Activated CD4-positive, alpha-beta T cell treated with anti-CD3 and anti-CD28 coated beads, Interleukin-2, amount 10 ng/mL, durations not matched to agents 24 days and 14 days (primary cell): ENCODE data around the gene IL36RN. TPM values are rescaled to one million over a fixed set of nuclear protein-coding genes. Genes with fewer than 3 reads are reported as not detected.

ENCODE experiments used
- DNase-seq: peaks from one replicate; pipeline ENCODE4 v3.0.0; 2022
- H3K27ac Mint-ChIP-seq: one replicate; pipeline ENCODE4 v1.8.0; 2022; ENCODE audit warnings: mild to moderate bottlenecking, mixed read lengths
- H3K27me3 Mint-ChIP-seq: one replicate; pipeline ENCODE4 v1.8.0; 2022; ENCODE audit warnings: mixed read lengths
- H3K36me3 Mint-ChIP-seq: one replicate; pipeline ENCODE4 v1.8.0; 2022; ENCODE audit warnings: low read depth, mild to moderate bottlenecking, mixed read lengths
- H3K4me1 Mint-ChIP-seq: one replicate; pipeline ENCODE4 v1.8.0; 2021; ENCODE audit warnings: mixed read lengths
- H3K4me3 Mint-ChIP-seq: one replicate; pipeline ENCODE4 v1.8.0; 2022; ENCODE audit warnings: mild to moderate bottlenecking, moderate library complexity, mixed read lengths
- H3K9me3 Mint-ChIP-seq: one replicate; pipeline ENCODE4 v1.8.0; 2021; ENCODE audit warnings: mixed read lengths
- intact Hi-C: fragments of 100-400 bp; cut with micrococcal nuclease; formaldehyde crosslinking; loops from one replicate; pipeline ENCODE4 v1.15.1; 2023
- total RNA-seq: library from RNA; stranded (reverse); gene quantifications from 2 replicates; pipeline ENCODE4 v1.2.3, GENCODE V29; 2022

Gene IL36RN
- total RNA-seq, 1 donor from 2014 or later = not detected

DNA sequence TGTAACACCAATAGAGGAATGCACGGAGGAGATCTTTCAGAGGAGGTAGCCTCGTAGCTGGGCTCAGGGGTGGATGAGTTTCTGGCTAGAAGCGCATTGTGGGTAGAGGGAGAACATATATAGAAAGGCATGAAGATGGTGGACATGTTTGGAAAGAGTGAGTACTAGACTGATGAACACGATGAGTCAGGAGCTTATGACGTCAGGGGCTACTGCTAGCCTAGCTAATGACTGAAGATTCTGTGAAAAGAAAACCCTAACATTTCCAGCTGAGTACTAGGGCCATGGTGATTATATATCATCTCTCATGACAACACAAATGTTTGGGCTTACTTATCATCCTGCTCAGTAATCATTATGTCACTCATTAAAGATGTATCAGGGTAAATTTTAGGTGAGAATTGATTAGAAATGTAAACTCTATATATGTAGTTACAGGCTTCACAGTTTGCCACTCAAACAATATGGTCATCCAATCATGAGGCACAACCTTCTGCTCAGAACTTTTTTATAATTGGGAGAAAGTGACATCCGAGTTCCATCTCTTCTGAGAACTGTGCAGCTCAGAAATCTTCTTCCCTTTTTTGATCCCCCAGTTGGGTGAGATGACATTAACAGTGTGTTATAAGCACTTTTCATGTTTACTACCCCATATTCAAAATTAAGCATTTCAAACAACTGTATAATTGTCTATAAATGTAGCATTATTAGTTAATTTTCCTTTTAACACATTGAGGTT lies 46.2 kb downstream of the IL36RN start:
- intact Hi-C loops = loop anchor here (2.0 kb wide), 1 partner anchor 20 kb away; no protein-coding TSS in a partner anchor
- Mint-ChIP-seq H3K36me3 (peaks cover 22% of the 10 kb centered on the region), H3K4me1 (peaks cover 45% of the 10 kb centered on the region), H3K27ac (peak overlapping the region; percentile 96), H3K27me3 (peaks cover 3% of the 10 kb centered on the region), H3K9me3 (peaks cover 36% of the 10 kb centered on the region), H3K4me3 (no peak overlapping the region)
- peak; percentile 69 for DNase-seq

DNA sequence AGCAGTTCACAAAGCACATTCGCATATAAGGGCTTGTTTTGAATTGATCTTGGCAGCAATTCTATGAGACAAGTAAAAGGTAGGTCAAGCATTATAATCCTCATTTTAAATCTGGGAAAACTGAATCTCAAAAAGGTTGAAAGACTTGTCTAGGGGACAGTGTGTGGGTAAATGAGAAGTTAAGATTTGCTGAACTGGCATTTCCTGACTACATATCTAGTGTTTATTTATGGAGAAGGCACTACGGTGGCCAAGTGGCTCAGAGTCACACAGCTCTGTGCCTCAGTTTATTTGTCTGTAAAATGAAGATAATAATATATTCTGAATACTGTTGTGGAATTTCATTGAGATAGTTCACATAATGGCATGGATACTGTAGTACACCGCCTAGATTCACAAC lies 52.1 kb downstream of the IL36RN start:
- Mint-ChIP-seq H3K36me3 (peaks cover 2% of the 10 kb centered on the region), H3K27me3 (peaks cover 3% of the 10 kb centered on the region), H3K4me3 (no peak overlapping the region), H3K9me3 (peaks cover 3% of the 10 kb centered on the region), H3K27ac (no peak overlapping the region), H3K4me1 (peaks cover 6% of the 10 kb centered on the region)
- intact Hi-C loops = no loop called here
- DNase-seq = no peak

DNA sequence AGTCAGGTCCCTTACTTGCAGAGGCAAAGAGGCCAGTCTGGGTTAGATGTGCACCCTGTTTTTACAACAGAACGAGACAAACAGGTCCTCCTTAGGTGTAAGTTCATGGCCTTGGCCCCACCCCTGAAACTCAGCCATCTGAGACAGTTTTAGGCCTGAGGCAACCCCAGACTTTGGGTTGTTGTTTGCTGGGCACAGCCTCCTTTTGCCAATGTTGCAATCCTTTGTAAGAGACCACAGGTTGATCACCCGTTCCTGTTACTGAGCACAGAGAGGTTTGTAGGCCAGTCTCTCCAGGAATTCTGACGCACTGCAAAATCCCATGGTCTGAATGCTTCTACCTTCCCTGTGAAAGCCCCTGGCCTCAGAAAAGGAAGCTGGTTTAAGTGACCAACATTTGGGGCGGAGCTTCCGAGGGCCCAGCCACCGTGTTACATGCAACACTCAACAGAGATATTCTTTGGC lies 52.9 kb downstream of the IL36RN start:
- H3K27ac Mint-ChIP-seq = no peak overlapping the region
- DNase-seq = no peak
- H3K4me3 Mint-ChIP-seq = no peak overlapping the region
- H3K27me3 Mint-ChIP-seq = peaks cover 3% of the 10 kb centered on the region
- peaks cover 2% of the 10 kb centered on the region for H3K36me3 Mint-ChIP-seq
- peaks cover 11% of the 10 kb centered on the region for H3K4me1 Mint-ChIP-seq
- peaks cover 3% of the 10 kb centered on the region for H3K9me3 Mint-ChIP-seq
- intact Hi-C loops = no loop called here

DNA sequence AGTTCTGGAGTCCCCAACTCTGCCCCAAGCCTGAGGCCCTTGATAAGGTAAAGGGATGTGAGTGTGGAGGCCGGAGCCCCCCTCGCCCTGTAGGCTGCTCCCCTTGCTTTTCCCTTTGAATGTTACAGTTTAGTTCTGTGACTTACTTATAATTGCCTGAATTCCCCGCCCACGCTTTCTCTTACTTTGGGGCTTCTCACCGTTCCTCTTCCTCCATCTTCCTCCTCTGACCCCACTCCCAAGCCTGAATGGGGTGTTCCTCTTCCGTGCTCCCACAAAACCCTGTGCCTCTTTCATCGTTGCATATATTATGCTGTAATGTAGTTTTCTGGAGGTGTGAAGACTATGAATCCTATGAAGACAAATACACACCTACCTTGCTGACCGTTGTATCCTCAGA lies 53.4 kb downstream of the IL36RN start:
- H3K27me3 Mint-ChIP-seq = peaks cover 3% of the 10 kb centered on the region
- H3K4me1 Mint-ChIP-seq = peaks cover 16% of the 10 kb centered on the region
- no peak for DNase-seq
- H3K27ac Mint-ChIP-seq = no peak overlapping the region
- H3K4me3 Mint-ChIP-seq = no peak overlapping the region
- H3K9me3 Mint-ChIP-seq = no peaks in the 10 kb centered on the region
- H3K36me3 Mint-ChIP-seq = peaks cover 2% of the 10 kb centered on the region
- intact Hi-C loops = no loop called here

DNA sequence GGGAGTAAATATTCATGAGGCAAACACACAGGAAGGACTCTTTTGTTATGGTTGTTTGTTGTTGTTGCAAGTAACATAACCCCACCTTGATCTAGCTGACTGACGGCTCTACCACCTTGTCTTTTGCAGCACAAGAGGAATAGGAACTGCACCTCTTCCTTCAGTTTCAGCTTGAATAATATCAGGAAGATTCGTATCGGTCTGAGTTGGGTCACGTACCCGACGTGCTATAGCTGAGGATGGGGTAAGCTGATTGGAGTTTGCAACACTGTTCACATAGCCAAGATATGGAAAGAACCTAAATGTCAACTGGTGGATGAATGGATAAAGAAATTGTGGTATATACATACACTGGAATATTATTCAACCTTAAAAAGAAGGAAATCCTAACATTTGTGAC lies 53.9 kb downstream of the IL36RN start:
- DNase-seq = no peak
- peaks cover 2% of the 10 kb centered on the region for H3K36me3 Mint-ChIP-seq
- peaks cover 17% of the 10 kb centered on the region for H3K4me1 Mint-ChIP-seq
- intact Hi-C loops = no loop called here
- no peak overlapping the region for H3K27ac Mint-ChIP-seq
- H3K9me3 Mint-ChIP-seq = no peaks in the 10 kb centered on the region
- H3K27me3 Mint-ChIP-seq = peaks cover 3% of the 10 kb centered on the region
- no peak overlapping the region for H3K4me3 Mint-ChIP-seq

DNA sequence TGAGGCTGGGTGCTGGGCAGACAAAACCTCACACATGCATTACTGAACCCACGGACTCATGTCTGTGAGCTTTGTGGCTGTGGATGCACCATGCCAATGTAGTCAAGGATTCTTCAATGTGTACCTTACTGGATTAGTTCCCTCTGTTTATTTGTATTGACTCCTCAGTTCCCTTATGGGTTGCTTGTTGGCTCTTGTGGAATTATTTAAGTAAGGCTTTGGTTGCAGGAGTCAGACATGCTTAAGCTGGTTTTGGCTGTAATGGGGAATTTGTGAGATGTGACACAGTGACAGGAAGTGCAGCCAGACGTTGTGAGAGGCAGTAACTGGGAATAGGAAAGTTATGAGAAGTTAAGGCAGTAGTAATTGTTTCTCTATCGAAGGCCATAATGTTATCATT lies 54.8 kb downstream of the IL36RN start:
- Mint-ChIP-seq H3K27me3 (peaks cover 3% of the 10 kb centered on the region), H3K9me3 (no peaks in the 10 kb centered on the region), H3K27ac (no peak overlapping the region), H3K36me3 (peaks cover 2% of the 10 kb centered on the region), H3K4me3 (no peak overlapping the region), H3K4me1 (peaks cover 16% of the 10 kb centered on the region)
- intact Hi-C loops = no loop called here
- DNase-seq = no peak

Other genes starting within 250 kb of the IL36RN start
- gene IL1B, start 222.4 kb upstream of the IL36RN start, total RNA-seq = 0.33 and 0.92 TPM in 2 replicates
- not detected in 2 replicates for gene IL37, start 148.0 kb upstream of the IL36RN start, total RNA-seq
- gene IL36G, start 81.2 kb upstream of the IL36RN start, total RNA-seq = not detected in 2 replicates
- gene IL36A, start 53.7 kb upstream of the IL36RN start, total RNA-seq = 0.23 TPM in 1 of 2 replicates, not detected in the other
- gene IL36B, start 6.3 kb upstream of the IL36RN start, total RNA-seq = not detected in 2 replicates
- gene IL1F10, start 8.8 kb downstream of the IL36RN start, total RNA-seq = not detected in 2 replicates
- gene IL1RN, start 68.4 kb downstream of the IL36RN start, total RNA-seq = 3.0 and 3.3 TPM in 2 replicates
- gene PSD4, start 114.8 kb downstream of the IL36RN start, total RNA-seq = 268 and 278 TPM in 2 replicates
- 0.45 and 0.77 TPM in 2 replicates for gene PAX8, start 219.7 kb downstream of the IL36RN start, total RNA-seq